Body of pancreas (tissue), 4 donors: ENCODE measurements around the gene GAB2. TPM values are rescaled to one million over a fixed set of nuclear protein-coding genes. Genes with fewer than 3 reads are reported as not detected.

ENCODE experiments used
- ATAC-seq: fragments of 150-250 bp; one replicate; pipeline ENCODE4 v1.9.1; 2016
- DNase-seq, 4 donors: peaks; one replicate each; pipeline ENCODE4 v3.0.0-alpha.2; 2019
- H3K27ac ChIP-seq, 4 donors: fragments of 200-600 bp; sonication (generic); 1 replicate in 3 of 4; 2 replicates in 1 of 4; pipeline versions ENCODE4 v1.5.1 to v1.6.1; 2016 to 2019; ENCODE audit warnings: mild to moderate bottlenecking in 1 of 4, mixed read lengths in 1 of 4, moderate library complexity in 1 of 4
- H3K27me3 ChIP-seq, 2 donors: fragments of 200-600 bp; sonication (generic); one replicate each; pipeline ENCODE4 v1.6.0; 2016; ENCODE audit warnings: mild to moderate bottlenecking in 1 of 2
- H3K36me3 ChIP-seq, 2 donors: fragments of 200-600 bp; sonication (generic); replicated peaks in 1 of 2; 2 replicates each; pipeline ENCODE4 v1.5.1; 2016; ENCODE audit warnings: low read depth in 2 of 2; ENCODE audit not compliant: insufficient read depth in 1 of 2
- H3K4me1 ChIP-seq: fragments of 200-600 bp; sonication (generic); one replicate; pipeline ENCODE4 v1.6.0; 2016
- H3K4me3 ChIP-seq, 2 donors: fragments of 200-600 bp; sonication (generic); 1 replicate in 1 of 2; 2 replicates in 1 of 2; pipeline ENCODE4 v1.5.1; 2016 to 2019
- H3K9me3 ChIP-seq, 3 donors: fragments of 200-600 bp; sonication (generic); 1 replicate in 2 of 3; 2 replicates in 1 of 3; pipeline ENCODE4 v1.5.1; 2016
- CTCF ChIP-seq, 7 experiments: fragments of 450-650 bp in 4 of 7; fragments of 200-600 bp in 3 of 7; sonication (generic) in 3 of 7; IDR thresholded peaks; one replicate each; pipeline ENCODE4 v1.5.1; 2016 to 2019; ENCODE audit warnings: antibody characterized with exemption in 7 of 7
- POLR2A ChIP-seq, 3 donors: fragments of 450-650 bp; IDR thresholded peaks; one replicate each; pipeline ENCODE4 v1.6.1; 2016; ENCODE audit warnings: antibody characterized with exemption in 3 of 3, mild to moderate bottlenecking in 2 of 3
- WGBS, 2 donors: methylation state at CpG; one replicate each; pipeline ENCODE4 v1.1.5; 2017; 5-methylcytosine and 5-hydroxymethylcytosine counted together
- intact Hi-C: fragments of 100-400 bp; cut with DNase I; formaldehyde crosslinking; loops from one replicate; pipeline ENCODE4 v1.15.1; 2023
- total RNA-seq, 2 donors: library from RNA; depleted of rRNA; stranded (reverse); fragments of >200 nt; gene quantifications; one replicate each; pipeline ENCODE4 v1.1.0, GENCODE V29; 2016

The GAB2 gene
- total RNA-seq, 2 donors from 2014 or later = 6.9 to 16.9 TPM

GRCh38 chr11:78450866-78451265, 33.2 kb upstream of the GAB2 start:
- 86 to 93% methylated on average over 2 of the region's 2 CpGs for WGBS, 2 donors
- no peak overlapping the region for H3K4me3 ChIP-seq
- no peaks in the 10 kb centered on the region for H3K36me3 ChIP-seq
- no peak for ATAC-seq
- TF ChIP-seq POLR2A (IDR thresholded peaks at IDR 0.05) (no peak), CTCF (IDR thresholded peaks at IDR 0.05) (no peak)
- DNase-seq = no peak
- no peak overlapping the region for H3K27ac ChIP-seq
- no peaks in the 10 kb centered on the region for H3K4me1 ChIP-seq
- intact Hi-C loops = no loop called here
- no peaks in the 10 kb centered on the region for H3K27me3 ChIP-seq
- H3K9me3 ChIP-seq = no peaks in the 10 kb centered on the region

- 89 to 92% methylated on average over 4 of the region's 4 CpGs for WGBS, 2 donors
Observed at GRCh38 chr11:78449866-78450265, 32.2 kb upstream of the GAB2 start.

GRCh38 chr11:78446210-78446609, 28.6 kb upstream of the GAB2 start:
- Histone ChIP-seq H3K27me3 (no peaks in the 10 kb centered on the region), H3K27ac (no peak overlapping the region), H3K36me3 (no peaks in the 10 kb centered on the region), H3K4me1 (no peaks in the 10 kb centered on the region), H3K4me3 (no peak overlapping the region), H3K9me3 (no peaks in the 10 kb centered on the region)
- ATAC-seq (no peak), DNase-seq (no peak)
- intact Hi-C loops = no loop called here
- no peak for TF ChIP-seq CTCF (IDR thresholded peaks at IDR 0.05)
- TF ChIP-seq POLR2A (IDR thresholded peaks at IDR 0.05) = no peak

More at GRCh38 chr11:78449866-78450265, 32.2 kb upstream of the GAB2 start:
- no peaks in the 10 kb centered on the region for H3K27me3 ChIP-seq
- intact Hi-C loops = no loop called here
- no peak for TF ChIP-seq POLR2A (IDR thresholded peaks at IDR 0.05)
- no peak for TF ChIP-seq CTCF (IDR thresholded peaks at IDR 0.05)
- H3K9me3 ChIP-seq = no peaks in the 10 kb centered on the region
- H3K36me3 ChIP-seq = no peaks in the 10 kb centered on the region
- DNase-seq (no peak), ATAC-seq (no peak)
- no peak overlapping the region for H3K4me3 ChIP-seq
- no peaks in the 10 kb centered on the region for H3K4me1 ChIP-seq
- H3K27ac ChIP-seq = no peak overlapping the region

- TF ChIP-seq CTCF (IDR thresholded peaks at IDR 0.05) = no peak
- TF ChIP-seq POLR2A (IDR thresholded peaks at IDR 0.05) = no peak
- WGBS, 2 donors = 80 to 85% methylated on average over 1 of the region's 1 CpG
- no peak for ATAC-seq
Observed at GRCh38 chr11:78444726-78445125, 27.1 kb upstream of the GAB2 start.

GRCh38 chr11:78441956-78442355, 24.3 kb upstream of the GAB2 start:
- no peaks in the 10 kb centered on the region for H3K27me3 ChIP-seq
- H3K27ac ChIP-seq = no peak overlapping the region
- intact Hi-C loops = no loop called here
- TF ChIP-seq CTCF (IDR thresholded peaks at IDR 0.05) (no peak), POLR2A (IDR thresholded peaks at IDR 0.05) (no peak)
- no peak overlapping the region for H3K4me3 ChIP-seq
- no peak for DNase-seq
- WGBS, 2 donors = 75 to 90% methylated on average over 4 of the region's 4 CpGs
- H3K9me3 ChIP-seq = no peaks in the 10 kb centered on the region
- no peaks in the 10 kb centered on the region for H3K36me3 ChIP-seq
- ATAC-seq = no peak
- no peaks in the 10 kb centered on the region for H3K4me1 ChIP-seq

More at GRCh38 chr11:78444726-78445125, 27.1 kb upstream of the GAB2 start:
- Histone ChIP-seq H3K4me3 (no peak overlapping the region), H3K36me3 (no peaks in the 10 kb centered on the region), H3K27me3 (no peaks in the 10 kb centered on the region), H3K4me1 (no peaks in the 10 kb centered on the region), H3K27ac (no peak overlapping the region), H3K9me3 (no peaks in the 10 kb centered on the region)
- no peak for DNase-seq
- intact Hi-C loops = no loop called here
